MM.1S (cell line): ENCODE data around the gene WIPF3.

ENCODE experiments used
- DNase-seq: peaks from one replicate; pipeline ENCODE4 v3.0.0-alpha.2; 2015
- H2AFZ ChIP-seq: fragments of 300-600 bp; sonication (generic); 2 replicates; pipeline ENCODE4 v1.6.0; 2016; ENCODE audit warnings: antibody characterized with exemption, low read length
- H3F3A ChIP-seq: fragments of 300-600 bp; sonication (generic); 2 replicates; pipeline ENCODE4 v1.6.1; 2016; ENCODE audit warnings: mild to moderate bottlenecking, antibody characterized with exemption, low read length, moderate library complexity, mixed read lengths; ENCODE audit not compliant: insufficient read depth
- H3K27ac ChIP-seq: fragments of 300-600 bp; sonication (generic); 2 replicates; pipeline ENCODE4 v1.5.1; 2016; ENCODE audit warnings: mild to moderate bottlenecking, low read length
- H3K27me3 ChIP-seq: fragments of 300-600 bp; sonication (generic); replicated peaks from 2 replicates; pipeline ENCODE4 v1.6.0; 2016; ENCODE audit warnings: low read length; ENCODE audit not compliant: insufficient read depth
- H3K36me3 ChIP-seq: fragments of 300-600 bp; sonication (generic); replicated peaks from 2 replicates; pipeline ENCODE4 v1.6.1; 2016; ENCODE audit warnings: mild to moderate bottlenecking, low read length, mixed read lengths; ENCODE audit not compliant: insufficient read depth
- H3K4me1 ChIP-seq: fragments of 300-600 bp; sonication (generic); 2 replicates; pipeline ENCODE4 v1.6.1; 2016; ENCODE audit warnings: low read length, mixed read lengths
- H3K4me2 ChIP-seq: fragments of 300-600 bp; sonication (generic); 2 replicates; pipeline ENCODE4 v1.6.0; 2016; ENCODE audit warnings: low read depth, low read length
- H3K4me3 ChIP-seq: fragments of 300-600 bp; sonication (generic); 2 replicates; pipeline ENCODE4 v1.5.1; 2016; ENCODE audit warnings: low read length, mixed read lengths
- H3K79me2 ChIP-seq: fragments of 300-600 bp; sonication (generic); 2 replicates; pipeline ENCODE4 v1.6.1; 2016; ENCODE audit warnings: mixed run types, low read length, mixed read lengths
- H3K9ac ChIP-seq: fragments of 300-600 bp; sonication (generic); 2 replicates; pipeline ENCODE4 v1.6.1; 2016; ENCODE audit warnings: low read length, mixed read lengths
- H3K9me2 ChIP-seq: fragments of 300-600 bp; sonication (generic); replicated peaks from 2 replicates; pipeline ENCODE4 v1.6.1; 2016; ENCODE audit warnings: mild to moderate bottlenecking, low read length, mixed read lengths; ENCODE audit not compliant: insufficient read depth
- H3K9me3 ChIP-seq: fragments of 300-600 bp; sonication (generic); replicated peaks from 2 replicates; pipeline ENCODE4 v1.6.1; 2016; ENCODE audit warnings: mild to moderate bottlenecking, low read length, mixed read lengths; ENCODE audit not compliant: insufficient read depth
- H4K20me1 ChIP-seq: fragments of 300-600 bp; sonication (generic); 2 replicates; pipeline ENCODE4 v1.6.1; 2016; ENCODE audit warnings: mild to moderate bottlenecking, low read length, moderate library complexity, mixed read lengths; ENCODE audit not compliant: insufficient read depth
- CTCF ChIP-seq: fragments of 300-600 bp; sonication (generic); IDR thresholded peaks from 2 replicates; pipeline ENCODE4 v1.5.1; 2016; ENCODE audit warnings: antibody characterized with exemption, low read length, mixed read lengths
- EZH2 ChIP-seq: fragments of 300-600 bp; sonication (generic); optimal IDR thresholded peaks from 2 replicates; pipeline ENCODE3; 2017; ENCODE audit warnings: low read depth, mild to moderate bottlenecking, antibody characterized with exemption, low read length, mixed read lengths
- EZH2phosphoT487 ChIP-seq: fragments of 300-600 bp; sonication (generic); IDR thresholded peaks from 2 replicates; pipeline ENCODE4 v1.6.1; 2018; ENCODE audit warnings: antibody characterized with exemption, low read length

Gene WIPF3

GRCh38 chr7:29826530-29826822, 20.2 kb downstream of the WIPF3 start:
- Histone ChIP-seq H3F3A (no peaks in the 10 kb centered on the region), H3K9me2 (no peaks in the 10 kb centered on the region), H3K9me3 (no peaks in the 10 kb centered on the region), H3K79me2 (no peaks in the 10 kb centered on the region), H3K27ac (no peak overlapping the region), H3K9ac (no peak overlapping the region), H4K20me1 (no peaks in the 10 kb centered on the region), H3K36me3 (no peaks in the 10 kb centered on the region), H3K4me3 (no peak overlapping the region), H3K4me2 (peak overlapping the region; percentile 78), H3K27me3 (no peaks in the 10 kb centered on the region), H3K4me1 (no peaks in the 10 kb centered on the region), H2AFZ (peak overlapping the region; percentile 83)
- DNase-seq, result no peak
- no peak for TF ChIP-seq EZH2phosphoT487
- no peak for TF ChIP-seq EZH2
- no peak for TF ChIP-seq CTCF

DNA sequence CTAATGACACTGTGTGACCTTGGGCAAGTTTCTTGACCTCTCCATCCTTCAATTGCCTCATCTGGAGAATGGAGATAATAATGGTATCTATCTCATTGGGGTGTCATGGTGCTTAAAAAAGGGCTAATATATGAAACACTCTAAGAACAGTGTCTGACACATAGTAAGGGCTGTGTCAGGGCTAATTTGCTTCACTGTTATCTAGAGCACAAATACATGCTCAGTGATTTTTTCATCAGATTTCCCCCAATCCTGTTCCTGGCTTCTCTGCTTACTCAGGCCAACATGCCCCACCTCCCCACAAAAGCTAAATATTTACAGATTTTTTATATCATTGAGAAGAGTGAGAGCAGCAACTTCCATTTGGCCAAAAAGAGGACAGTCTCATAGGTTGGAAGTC, 20.6 kb downstream of the WIPF3 start:
- Histone ChIP-seq H3F3A (no peaks in the 10 kb centered on the region), H4K20me1 (no peaks in the 10 kb centered on the region), H3K79me2 (no peaks in the 10 kb centered on the region), H2AFZ (no peak overlapping the region), H3K4me2 (no peak overlapping the region), H3K36me3 (no peaks in the 10 kb centered on the region), H3K27me3 (no peaks in the 10 kb centered on the region), H3K9me2 (no peaks in the 10 kb centered on the region), H3K9ac (no peak overlapping the region), H3K9me3 (no peaks in the 10 kb centered on the region), H3K27ac (no peak overlapping the region), H3K4me3 (no peak overlapping the region), H3K4me1 (no peaks in the 10 kb centered on the region)
- DNase-seq, result no peak
- TF ChIP-seq EZH2phosphoT487 (no peak), EZH2 (no peak), CTCF (no peak)

- Histone ChIP-seq H3K9me2 (no peaks in the 10 kb centered on the region), H3K9ac (no peak overlapping the region), H3K79me2 (no peaks in the 10 kb centered on the region), H3K4me3 (no peak overlapping the region), H3K9me3 (no peaks in the 10 kb centered on the region), H2AFZ (no peak overlapping the region), H3K36me3 (no peaks in the 10 kb centered on the region), H3F3A (no peaks in the 10 kb centered on the region), H3K27me3 (no peaks in the 10 kb centered on the region), H4K20me1 (no peaks in the 10 kb centered on the region), H3K4me1 (no peaks in the 10 kb centered on the region), H3K27ac (no peak overlapping the region), H3K4me2 (no peak overlapping the region)
- TF ChIP-seq EZH2phosphoT487, result no peak
- TF ChIP-seq EZH2, result no peak
- TF ChIP-seq CTCF, result no peak
- DNase-seq, result no peak
These were observed 25.4 kb downstream of the WIPF3 start for GRCh38 chr7:29831705-29832104.

- no peaks in the 10 kb centered on the region for H3K36me3 ChIP-seq
- no peak overlapping the region for H3K9ac ChIP-seq
- no peaks in the 10 kb centered on the region for H3K27me3 ChIP-seq
- DNase-seq, result no peak
- H3K4me1 ChIP-seq, result no peaks in the 10 kb centered on the region
- no peaks in the 10 kb centered on the region for H3F3A ChIP-seq
- H2AFZ ChIP-seq, result no peak overlapping the region
- H3K4me3 ChIP-seq, result no peak overlapping the region
- no peaks in the 10 kb centered on the region for H3K9me2 ChIP-seq
- no peaks in the 10 kb centered on the region for H3K9me3 ChIP-seq
- no peak overlapping the region for H3K27ac ChIP-seq
- H4K20me1 ChIP-seq, result no peaks in the 10 kb centered on the region
- no peak overlapping the region for H3K4me2 ChIP-seq
- no peak for TF ChIP-seq EZH2phosphoT487
- no peak for TF ChIP-seq CTCF
- no peak for TF ChIP-seq EZH2
- no peaks in the 10 kb centered on the region for H3K79me2 ChIP-seq
These were observed 27.6 kb downstream of the WIPF3 start for GRCh38 chr7:29833929-29834328.
